ENCODE results near the gene NPAT. TPM values are rescaled to one million over a fixed set of nuclear protein-coding genes. Genes with fewer than 3 reads are reported as not detected.
"Not testable (repeated sequence)": the region's sequence is repeated elsewhere in the genome, so short reads cannot be mapped to it uniquely, and the experiment has no call there.

Gene NPAT
- polyA plus RNA-seq, 1 donor from 2014 or later: 10.8 TPM

GRCh38 chr11:108170184-108170583 is 52.3 kb downstream of the NPAT start:
- no peak overlapping the region for H3K4me2 ChIP-seq (ENCODE audit: low read length)
- H3K79me2 ChIP-seq (replicated peaks; ENCODE audit: insufficient read depth, low read length): no peaks in the 10 kb centered on the region
- no peaks in the 10 kb centered on the region for H4K20me1 ChIP-seq (ENCODE audit: insufficient read depth)
- peaks cover 19% of the 10 kb centered on the region for H3K36me3 ChIP-seq (ENCODE audit: insufficient read depth, low read length)
- no peaks in the 10 kb centered on the region for H3K9me2 ChIP-seq (ENCODE audit: insufficient read depth, low read length)
- no peaks in the 10 kb centered on the region for H3F3A ChIP-seq (ENCODE audit: insufficient read depth, low read length, poor library complexity, severe bottlenecking)
- H3K9me3 ChIP-seq (ENCODE audit: low read length): no peaks in the 10 kb centered on the region
- no peak overlapping the region for H3K4me3 ChIP-seq (ENCODE audit: low read length)
- no peak overlapping the region for H2AFZ ChIP-seq (ENCODE audit: low read depth, low read length)
- no peak overlapping the region for H3K27ac ChIP-seq (ENCODE audit: low read length)
- TF ChIP-seq EP300 (conservative IDR thresholded peaks at IDR 0.05; ENCODE audit: poor library complexity, severe bottlenecking): no peak
- TF ChIP-seq SMC3 (conservative IDR thresholded peaks at IDR 0.05; ENCODE audit: poor library complexity): no peak
- TF ChIP-seq CTCF (IDR thresholded peaks at IDR 0.05; ENCODE audit: poor library complexity, severe bottlenecking): no peak
- TF ChIP-seq EZH2 (IDR thresholded peaks at IDR 0.05; ENCODE audit: borderline replicate concordance, insufficient read depth, low read length, poor library complexity, severe bottlenecking): no peak
- no peak for TF ChIP-seq RAD21 (conservative IDR thresholded peaks at IDR 0.05)
- TF ChIP-seq REST (IDR thresholded peaks at IDR 0.05; ENCODE audit: borderline replicate concordance): no peak
- no peak for TF ChIP-seq MXI1 (conservative IDR thresholded peaks at IDR 0.05; ENCODE audit: poor library complexity, severe bottlenecking)
- no peak for TF ChIP-seq TAF1 (IDR thresholded peaks at IDR 0.05; ENCODE audit: low read depth)
- H3K9ac ChIP-seq (ENCODE audit: low read length): no peak overlapping the region
- H3K27me3 ChIP-seq (ENCODE audit: insufficient read depth, low read depth, low read length): no peaks in the 10 kb centered on the region

- H3F3A ChIP-seq (ENCODE audit: insufficient read depth, low read length, poor library complexity, severe bottlenecking): no peaks in the 10 kb centered on the region
- no peak overlapping the region for H3K9ac ChIP-seq (ENCODE audit: low read length)
- H3K9me3 ChIP-seq (ENCODE audit: low read length): no peaks in the 10 kb centered on the region
- no peaks in the 10 kb centered on the region for H3K79me2 ChIP-seq (replicated peaks; ENCODE audit: insufficient read depth, low read length)
- peaks cover 19% of the 10 kb centered on the region for H3K36me3 ChIP-seq (ENCODE audit: insufficient read depth, low read length)
- no peaks in the 10 kb centered on the region for H3K27me3 ChIP-seq (ENCODE audit: insufficient read depth, low read depth, low read length)
- TF ChIP-seq EP300 (conservative IDR thresholded peaks at IDR 0.05; ENCODE audit: poor library complexity, severe bottlenecking) (no peak), EZH2 (IDR thresholded peaks at IDR 0.05; ENCODE audit: borderline replicate concordance, insufficient read depth, low read length, poor library complexity, severe bottlenecking) (no peak), SMC3 (conservative IDR thresholded peaks at IDR 0.05; ENCODE audit: poor library complexity) (no peak)
- no peaks in the 10 kb centered on the region for H4K20me1 ChIP-seq (ENCODE audit: insufficient read depth)
- H3K4me3 ChIP-seq (ENCODE audit: low read length): no peak overlapping the region
- H3K4me2 ChIP-seq (ENCODE audit: low read length): no peak overlapping the region
- H3K9me2 ChIP-seq (ENCODE audit: insufficient read depth, low read length): no peaks in the 10 kb centered on the region
- H3K27ac ChIP-seq (ENCODE audit: low read length): no peak overlapping the region
- no peak overlapping the region for H2AFZ ChIP-seq (ENCODE audit: low read depth, low read length)
Measured at GRCh38 chr11:108167624-108168023, 54.8 kb downstream of the NPAT start.

GRCh38 chr11:108162878-108163277 is 59.6 kb downstream of the NPAT start:
- not testable (repeated sequence) for H3K4me3 ChIP-seq (ENCODE audit: low read length); H3K9me3 ChIP-seq (ENCODE audit: low read length); H3K27ac ChIP-seq (ENCODE audit: low read length); H3K9me2 ChIP-seq (ENCODE audit: insufficient read depth, low read length); H2AFZ ChIP-seq (ENCODE audit: low read depth, low read length); H3K79me2 ChIP-seq (replicated peaks; ENCODE audit: insufficient read depth, low read length); H3K4me2 ChIP-seq (ENCODE audit: low read length); H3K27me3 ChIP-seq (ENCODE audit: insufficient read depth, low read depth, low read length); H4K20me1 ChIP-seq (ENCODE audit: insufficient read depth); H3K9ac ChIP-seq (ENCODE audit: low read length); H3F3A ChIP-seq (ENCODE audit: insufficient read depth, low read length, poor library complexity, severe bottlenecking)
- peaks cover 11% of the 10 kb centered on the region for H3K36me3 ChIP-seq (ENCODE audit: insufficient read depth, low read length)
